HepG2 (cell line): ENCODE results near the gene PDE4D. TPM values are rescaled to one million over a fixed set of nuclear protein-coding genes. Genes with fewer than 3 reads are reported as not detected.

Source experiments
- ATAC-seq: fragments of 200-7000 bp; cut with Tn5 transposase; 3 replicates; pipeline ENCODE4 v1.9.1; 2020; ENCODE audit warnings: mild to moderate bottlenecking, moderate library complexity
- BruUV-seq: library from RNA; stranded (reverse); fragments of 400-500 nt; replicated peaks from 2 replicates; lab custom pipeline; 2021; lab: Mats Ljungman, UMichigan
- CTCF ChIA-PET: fragments of 300-600 bp; formaldehyde crosslinking; extraction: SDS; loops from one replicate; lab custom pipeline; 2021; ENCODE audit warnings: low total read pairs, inconsistent platforms, low intra/inter-chr PET ratio; lab: Yijun Ruan, JAX
- POLR2A ChIA-PET: fragments of 350-600 bp; sonication (Branson Sonifier 250); formaldehyde crosslinking; loops from one replicate; lab custom pipeline; 2020; ENCODE audit warnings: antibody characterized with exemption, inconsistent platforms; lab: Yijun Ruan, JAX
- DNase-seq: peaks from one replicate; pipeline ENCODE4 v3.0.0-alpha.2; 2015; ENCODE audit warnings: low spot score
- FAIRE-seq: peaks from 3 replicates; lab custom pipeline; 2011; peaks lifted over from hg19 to GRCh38; lab: Jason Lieb, UNC
- H2AFZ ChIP-seq: one replicate; pipeline ENCODE4 v1.6.1; 2011; ENCODE audit warnings: low read length, inconsistent platforms
- H3K27ac ChIP-seq: fragments of 300-600 bp; 3 replicates; pipeline ENCODE4 v1.8.0; 2011; ENCODE audit warnings: mixed run types, mild to moderate bottlenecking, mixed read lengths, low read length, inconsistent platforms; ENCODE audit not compliant: insufficient read depth; ENCODE audit errors: extremely low read length
- H3K27me3 ChIP-seq, 2 experiments: fragments of 200-600 bp in 1 of 2; 2 replicates in 1 of 2; 3 replicates in 1 of 2; pipeline versions ENCODE4 v1.6.0 to v1.8.0; 2011; ENCODE audit warnings: low read length in 2 of 2, mild to moderate bottlenecking in 2 of 2, moderate library complexity in 2 of 2, inconsistent platforms in 1 of 2; ENCODE audit not compliant: insufficient read depth in 2 of 2, control insufficient read depth in 1 of 2
- H3K36me3 ChIP-seq, 2 experiments: fragments of 200-600 bp in 1 of 2; replicated peaks in 1 of 2; 2 replicates in 1 of 2; 3 replicates in 1 of 2; pipeline versions ENCODE4 v1.5.1 to v1.8.0; 2011; ENCODE audit warnings: low read length in 2 of 2, inconsistent platforms in 1 of 2; ENCODE audit not compliant: insufficient read depth in 2 of 2, control insufficient read depth in 1 of 2
- H3K4me1 ChIP-seq: 2 replicates; pipeline ENCODE4 v1.5.1; 2012; ENCODE audit warnings: low read length, inconsistent platforms; ENCODE audit not compliant: insufficient read depth
- H3K4me2 ChIP-seq: 2 replicates; pipeline ENCODE4 v1.6.0; 2011; ENCODE audit warnings: low read depth, low read length, inconsistent platforms
- H3K4me3 ChIP-seq, 3 experiments: fragments of 200-600 bp in 1 of 3; sonication (generic), shearing (Covaris generic) in 1 of 3; replicated peaks in 1 of 3; 2 replicates each; pipeline ENCODE4 v1.5.1; 2011 to 2016; ENCODE audit warnings: low read length in 3 of 3, inconsistent platforms in 2 of 3, low read depth in 2 of 3, mild to moderate bottlenecking in 2 of 3, control low read depth in 1 of 3, mixed read lengths in 1 of 3; ENCODE audit not compliant: insufficient read depth in 1 of 3
- H3K79me2 ChIP-seq: one replicate; pipeline ENCODE4 v1.6.1; 2011; ENCODE audit warnings: low read length, inconsistent platforms; ENCODE audit not compliant: insufficient read depth
- H3K9ac ChIP-seq: 2 replicates; pipeline ENCODE4 v1.6.0; 2011; ENCODE audit warnings: mild to moderate bottlenecking, low read depth, low read length, inconsistent platforms; ENCODE audit not compliant: insufficient read depth
- H3K9me3 ChIP-seq: 2 replicates; pipeline ENCODE4 v1.5.1; 2012; ENCODE audit warnings: mild to moderate bottlenecking, low read length
- H4K20me1 ChIP-seq: 2 replicates; pipeline ENCODE4 v1.6.0; 2011; ENCODE audit warnings: inconsistent platforms, mild to moderate bottlenecking, low read length, moderate library complexity; ENCODE audit not compliant: insufficient read depth
- ARID2 ChIP-seq: sonication (generic); formaldehyde crosslinking; IDR thresholded peaks from 2 replicates; pipeline ENCODE4 v1.8.1; 2022; ENCODE audit warnings: mild to moderate bottlenecking, missing genetic modification reagents, borderline replicate concordance
- CENPT ChIP-seq: sonication (generic); formaldehyde crosslinking; IDR thresholded peaks from 2 replicates; pipeline ENCODE4 v1.8.0; 2022; ENCODE audit warnings: low read depth, mild to moderate bottlenecking, moderate library complexity, missing genetic modification reagents
- MED8 ChIP-seq: sonication (generic); formaldehyde crosslinking; IDR thresholded peaks from 2 replicates; pipeline ENCODE4 v1.8.1; 2023; ENCODE audit warnings: mild to moderate bottlenecking, missing genetic modification reagents; ENCODE audit not compliant: insufficient replicate concordance
- ZFP36 ChIP-seq: fragments of 150-350 bp; IDR thresholded peaks from 2 replicates; pipeline ENCODE4 v1.6.1; 2018; ENCODE audit warnings: borderline replicate concordance, low read length, low read depth; ENCODE audit not compliant: partially characterized antibody
- ZNF7 ChIP-seq: IDR thresholded peaks from 2 replicates; pipeline ENCODE4 v1.6.1; 2016; ENCODE audit warnings: missing biosample characterization, missing genetic modification reagents
- WGBS: methylation state at CpG from one replicate; pipeline ENCODE4 v1.1.6; 2017; ENCODE audit warnings: low lambda C conversion rate; 5-methylcytosine and 5-hydroxymethylcytosine counted together
- in situ Hi-C: cut with HindIII; loops from 2 replicates; pipeline ENCODE4 v1.10.0; 2017; ENCODE audit warnings: low pct_unique_long_range_greater_than_20kb; ENCODE audit not compliant: extremely low pct_ligation_motif_present
- intact Hi-C: fragments of 100-400 bp; cut with micrococcal nuclease; formaldehyde crosslinking; loops from one replicate; pipeline ENCODE4 v1.10.0; 2022; ENCODE audit not compliant: unreplicated experiment
- polyA plus RNA-seq, 8 experiments: library from polyadenylated mRNA; depleted of rRNA in 3 of 8; stranded (reverse) in 7 of 8; unstranded in 1 of 8; fragments of >200 nt; fragmentation: Illumina TruSeq in 4 of 8; extraction: Trizol in 4 of 8; gene quantifications; 2 replicates each; pipeline versions ENCODE4 v1.2.1 to v1.2.3, GENCODE V29; 2011 to 2016; ENCODE audit warnings: low read depth in 4 of 8, missing spikeins in 1 of 8, mixed read lengths in 1 of 8; ENCODE audit not compliant: insufficient read depth in 1 of 8
- total RNA-seq, 5 experiments: library from RNA; depleted of rRNA; stranded (reverse); fragments of >200 nt; fragmentation: Illumina TruSeq; extraction: Trizol; gene quantifications; 2 replicates each; pipeline ENCODE4 v1.2.3, GENCODE V29; 2016; ENCODE audit warnings: low read depth in 1 of 5
- TF ChIP-seq, protein P1 (sequence below): sonication (generic); formaldehyde crosslinking; conservative IDR thresholded peaks from 2 replicates; pipeline ENCODE4 v1.4.0; 2020; ENCODE audit warnings: missing genetic modification reagents
- TF ChIP-seq, protein P2 (sequence below): sonication (generic); formaldehyde crosslinking; IDR thresholded peaks from 2 replicates; pipeline ENCODE4 v1.5.0; 2020; ENCODE audit warnings: mild to moderate bottlenecking, missing genetic modification reagents, borderline replicate concordance

Gene PDE4D
- total and polyA plus RNA-seq, 2 of the 13 experiments (the other 11 are each of a cell fraction or from before 2014, with no cell fraction given): 7.0 to 12.2 TPM

DNA sequence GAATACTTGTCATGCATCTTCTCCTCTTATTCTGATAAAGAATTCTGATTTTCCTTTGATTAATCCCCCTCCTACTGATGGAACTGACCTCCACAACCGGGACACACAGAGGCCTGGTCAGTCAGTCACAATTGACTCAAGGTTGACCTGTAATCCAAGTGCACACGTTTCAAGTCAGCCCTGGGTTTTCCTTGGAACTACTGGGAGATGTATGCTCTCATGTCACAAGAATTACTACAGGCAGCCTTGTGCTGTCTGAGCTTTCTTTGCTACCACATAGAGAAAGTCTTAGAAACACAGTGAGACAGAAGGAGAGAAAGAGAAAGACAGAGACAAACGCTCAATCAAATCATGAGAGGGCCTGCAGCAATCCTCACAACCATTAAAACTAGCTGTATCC is 345.8 kb downstream of the PDE4D start:
- Histone ChIP-seq H3K9ac (no peak overlapping the region), H3K27me3 (no peaks in the 10 kb centered on the region), H3K9me3 (no peaks in the 10 kb centered on the region), H3K4me2 (no peak overlapping the region), H3K36me3 (no peaks in the 10 kb centered on the region), H3K79me2 (no peaks in the 10 kb centered on the region), H4K20me1 (no peaks in the 10 kb centered on the region), H2AFZ (no peak overlapping the region), H3K4me3 (no peak overlapping the region), H3K4me1 (peaks cover 10% of the 10 kb centered on the region; the same call in 1 of the 2 replicates), H3K27ac (no peak overlapping the region)
- ATAC-seq (no peak), DNase-seq (no peak), FAIRE-seq (no peak)
- 64% methylated on average over 3 of the region's 3 CpGs for WGBS
- intact Hi-C loops: no loop called here
- no TSS peak for BruUV-seq
- TF ChIP-seq ZFP36: no peak
- TF ChIP-seq ARID2: no peak
- TF ChIP-seq MED8: no peak
- TF ChIP-seq, protein P1, sequence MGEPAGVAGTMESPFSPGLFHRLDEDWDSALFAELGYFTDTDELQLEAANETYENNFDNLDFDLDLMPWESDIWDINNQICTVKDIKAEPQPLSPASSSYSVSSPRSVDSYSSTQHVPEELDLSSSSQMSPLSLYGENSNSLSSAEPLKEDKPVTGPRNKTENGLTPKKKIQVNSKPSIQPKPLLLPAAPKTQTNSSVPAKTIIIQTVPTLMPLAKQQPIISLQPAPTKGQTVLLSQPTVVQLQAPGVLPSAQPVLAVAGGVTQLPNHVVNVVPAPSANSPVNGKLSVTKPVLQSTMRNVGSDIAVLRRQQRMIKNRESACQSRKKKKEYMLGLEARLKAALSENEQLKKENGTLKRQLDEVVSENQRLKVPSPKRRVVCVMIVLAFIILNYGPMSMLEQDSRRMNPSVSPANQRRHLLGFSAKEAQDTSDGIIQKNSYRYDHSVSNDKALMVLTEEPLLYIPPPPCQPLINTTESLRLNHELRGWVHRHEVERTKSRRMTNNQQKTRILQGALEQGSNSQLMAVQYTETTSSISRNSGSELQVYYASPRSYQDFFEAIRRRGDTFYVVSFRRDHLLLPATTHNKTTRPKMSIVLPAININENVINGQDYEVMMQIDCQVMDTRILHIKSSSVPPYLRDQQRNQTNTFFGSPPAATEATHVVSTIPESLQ (CRISPR knock-in tag): no peak
- TF ChIP-seq ZNF7: no peak
- TF ChIP-seq, protein P2, sequence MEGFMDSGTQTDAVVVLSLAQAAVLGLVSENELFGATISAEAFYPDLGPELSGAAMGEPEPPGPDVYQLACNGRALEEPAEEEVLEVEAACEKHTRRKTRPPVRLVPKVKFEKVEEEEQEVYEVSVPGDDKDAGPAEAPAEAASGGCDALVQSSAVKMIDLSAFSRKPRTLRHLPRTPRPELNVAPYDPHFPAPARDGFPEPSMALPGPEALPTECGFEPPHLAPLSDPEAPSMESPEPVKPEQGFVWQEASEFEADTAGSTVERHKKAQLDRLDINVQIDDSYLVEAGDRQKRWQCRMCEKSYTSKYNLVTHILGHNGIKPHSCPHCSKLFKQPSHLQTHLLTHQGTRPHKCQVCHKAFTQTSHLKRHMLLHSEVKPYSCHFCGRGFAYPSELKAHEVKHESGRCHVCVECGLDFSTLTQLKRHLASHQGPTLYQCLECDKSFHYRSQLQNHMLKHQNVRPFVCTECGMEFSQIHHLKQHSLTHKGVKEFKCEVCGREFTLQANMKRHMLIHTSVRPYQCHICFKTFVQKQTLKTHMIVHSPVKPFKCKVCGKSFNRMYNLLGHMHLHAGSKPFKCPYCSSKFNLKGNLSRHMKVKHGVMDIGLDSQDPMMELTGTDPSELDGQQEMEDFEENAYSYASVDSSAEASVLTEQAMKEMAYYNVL (CRISPR knock-in tag): no peak
- no peak for TF ChIP-seq CENPT (CRISPR knock-in tag)
- CTCF ChIA-PET: no interaction called here
- POLR2A ChIA-PET: no interaction called here
- in situ Hi-C loops: no loop called here
